Adrenal gland (tissue), 5 donors: ENCODE measurements around the gene BTBD9.

ENCODE experiments used
- CTCF ChIP-seq, 6 experiments: fragments of 450-650 bp in 4 of 6; fragments of 200-600 bp in 2 of 6; sonication (generic) in 1 of 6; IDR thresholded peaks; 1 replicate in 5 of 6; 2 replicates in 1 of 6; pipeline versions ENCODE4 v1.5.1 to v1.8.0; 2016 to 2021; ENCODE audit warnings: antibody characterized with exemption in 6 of 6, mild to moderate bottlenecking in 2 of 6, moderate library complexity in 1 of 6
- POLR2A ChIP-seq, 2 donors: fragments of 450-650 bp; IDR thresholded peaks; one replicate each; pipeline ENCODE4 v1.6.1; 2017; ENCODE audit warnings: antibody characterized with exemption in 2 of 2, mild to moderate bottlenecking in 2 of 2, moderate library complexity in 1 of 2
- donor health status: DM: no; HTN: no; CAD: no.

GRCh38 chr6:38353310-38354036 is 286.3 kb downstream of the BTBD9 start:
- TF ChIP-seq CTCF (IDR thresholded peaks at IDR 0.05), result no peak
- no peak for TF ChIP-seq POLR2A (IDR thresholded peaks at IDR 0.05)
